ENCODE data around the gene ASPG.

DNA sequence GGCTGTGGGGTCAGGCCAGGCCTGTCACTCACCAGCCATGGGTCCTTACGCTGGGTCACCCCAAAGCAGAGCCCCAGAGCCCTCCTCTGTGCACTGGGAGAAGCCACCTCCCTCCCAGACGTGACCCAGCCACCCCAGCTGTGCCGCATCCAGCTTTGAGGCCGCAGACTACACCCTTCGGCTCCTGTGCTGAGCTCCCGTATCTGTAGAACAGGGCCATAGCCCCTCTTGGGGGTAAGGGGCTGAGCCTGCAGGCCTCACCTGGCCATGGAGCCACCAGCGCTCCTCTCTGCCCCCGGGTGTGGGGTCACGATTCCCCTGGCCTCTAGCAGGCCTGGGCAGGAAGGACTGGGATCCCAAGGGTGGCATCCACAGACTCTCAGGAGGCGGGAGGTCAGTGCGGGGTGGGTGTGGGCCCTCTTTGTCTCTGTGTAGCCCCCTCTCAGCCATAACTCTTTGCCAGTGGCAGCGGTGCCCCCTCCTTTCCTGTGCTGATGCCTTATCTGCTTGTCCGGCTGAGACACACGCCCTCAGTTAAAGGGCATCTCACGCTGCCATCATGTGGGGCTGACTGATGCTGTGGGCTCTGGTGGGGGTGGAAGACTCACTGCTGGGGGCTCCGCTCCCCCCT lies 16.3 kb downstream of the ASPG start:
- TF ChIP-seq CTCF (IDR thresholded peaks at IDR 0.05) = no peak
- no peak for TF ChIP-seq POLR2A (IDR thresholded peaks at IDR 0.05; ENCODE audit: low read depth)
- TF ChIP-seq EP300 (IDR thresholded peaks at IDR 0.05) = no peak
- TF ChIP-seq POLR2AphosphoS5 (IDR thresholded peaks at IDR 0.05) = no peak
